Loucy (cell line): ENCODE data around the gene AP5Z1.

Source experiments
- EZH2phosphoT487 ChIP-seq: fragments of 200-600 bp; IDR thresholded peaks from 2 replicates; pipeline ENCODE4 v1.6.1; 2018; ENCODE audit warnings: antibody characterized with exemption, mild to moderate bottlenecking, moderate library complexity, borderline replicate concordance
- TF ChIP-seq, protein P1 (sequence below): fragments of 200-600 bp; sonication (generic); conservative IDR thresholded peaks from 2 replicates; pipeline ENCODE4 v1.5.1; 2014; ENCODE audit warnings: mild to moderate bottlenecking, antibody characterized with exemption, low read length

GRCh38 chr7:4803397-4804241 is 28.2 kb downstream of the AP5Z1 start:
- TF ChIP-seq, protein P1, sequence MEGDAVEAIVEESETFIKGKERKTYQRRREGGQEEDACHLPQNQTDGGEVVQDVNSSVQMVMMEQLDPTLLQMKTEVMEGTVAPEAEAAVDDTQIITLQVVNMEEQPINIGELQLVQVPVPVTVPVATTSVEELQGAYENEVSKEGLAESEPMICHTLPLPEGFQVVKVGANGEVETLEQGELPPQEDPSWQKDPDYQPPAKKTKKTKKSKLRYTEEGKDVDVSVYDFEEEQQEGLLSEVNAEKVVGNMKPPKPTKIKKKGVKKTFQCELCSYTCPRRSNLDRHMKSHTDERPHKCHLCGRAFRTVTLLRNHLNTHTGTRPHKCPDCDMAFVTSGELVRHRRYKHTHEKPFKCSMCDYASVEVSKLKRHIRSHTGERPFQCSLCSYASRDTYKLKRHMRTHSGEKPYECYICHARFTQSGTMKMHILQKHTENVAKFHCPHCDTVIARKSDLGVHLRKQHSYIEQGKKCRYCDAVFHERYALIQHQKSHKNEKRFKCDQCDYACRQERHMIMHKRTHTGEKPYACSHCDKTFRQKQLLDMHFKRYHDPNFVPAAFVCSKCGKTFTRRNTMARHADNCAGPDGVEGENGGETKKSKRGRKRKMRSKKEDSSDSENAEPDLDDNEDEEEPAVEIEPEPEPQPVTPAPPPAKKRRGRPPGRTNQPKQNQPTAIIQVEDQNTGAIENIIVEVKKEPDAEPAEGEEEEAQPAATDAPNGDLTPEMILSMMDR: no peak
- no peak for TF ChIP-seq EZH2phosphoT487
